Hematopoietic multipotent progenitor cell treated with erythropoietin and hydrocortisone succinate and interleukin-3 and kit ligand, for 17 days (in vitro differentiated cells): Measurements from ENCODE around the gene TRAK1.

Experiments used
- DNase-seq: peaks from one replicate; pipeline ENCODE4 v3.0.0-alpha.2; 2015; ENCODE audit warnings: low spot score

The TRAK1 gene

GRCh38 chr3:42157540-42158538 is 66.7 kb downstream of the TRAK1 start:
- no peak for DNase-seq

DNA sequence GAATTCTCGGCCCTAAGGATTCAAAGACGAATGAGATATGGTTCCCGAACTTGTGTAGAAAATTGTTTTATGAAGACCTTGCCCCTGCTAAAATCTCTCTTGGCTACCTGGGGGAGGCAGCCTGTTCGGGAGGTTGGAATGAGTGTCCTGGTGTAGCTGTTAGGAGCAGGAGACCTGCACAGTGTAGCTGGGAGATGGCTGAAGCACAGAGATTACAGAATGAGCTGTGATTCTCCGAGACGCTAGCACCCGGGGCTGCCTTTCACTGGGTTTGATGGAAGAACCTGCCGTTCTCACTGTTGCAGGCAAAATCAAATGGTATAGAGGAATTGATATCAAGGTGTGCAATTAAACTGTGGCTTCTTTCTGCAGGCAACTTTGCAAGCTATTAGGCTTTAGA is 68.0 kb downstream of the TRAK1 start:
- no peak for DNase-seq

DNA sequence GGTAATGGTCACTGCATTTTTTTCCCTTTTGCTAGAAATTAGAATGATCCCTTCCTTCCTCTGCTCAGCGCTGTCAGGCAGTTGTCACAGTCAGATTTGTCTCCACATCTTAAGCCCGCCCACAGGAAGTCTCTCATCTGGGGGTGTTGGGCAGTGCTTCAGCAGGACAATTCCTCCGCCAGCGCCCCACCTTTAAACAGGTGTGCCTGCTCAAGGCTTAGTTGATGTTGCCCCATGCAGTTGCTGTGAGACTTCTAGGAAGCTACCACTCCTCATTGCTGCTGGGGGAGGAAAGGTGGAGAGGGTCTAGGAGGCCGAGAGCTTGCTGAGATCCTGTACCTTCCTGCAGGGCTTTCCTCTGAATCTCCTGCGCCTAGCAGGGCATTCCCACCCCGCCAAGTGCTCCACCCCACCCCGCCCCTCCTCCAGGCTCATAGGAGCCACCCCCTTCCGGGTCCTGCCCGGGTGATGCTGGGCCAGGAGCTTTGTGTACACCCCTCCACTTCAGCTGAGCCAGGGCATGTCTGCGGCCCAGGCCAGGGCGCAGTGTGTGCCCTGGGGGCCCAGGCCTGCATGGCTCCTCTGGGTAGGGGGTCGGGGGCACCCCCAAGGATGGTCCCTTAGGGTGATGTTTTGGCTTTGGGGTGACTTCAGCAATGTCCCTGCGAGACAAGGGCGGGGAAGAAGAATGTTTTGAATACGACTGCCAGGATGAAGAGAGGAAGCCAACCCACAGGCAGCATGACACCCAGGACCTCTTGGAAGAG is 68.7 kb downstream of the TRAK1 start:
- no peak for DNase-seq

DNA sequence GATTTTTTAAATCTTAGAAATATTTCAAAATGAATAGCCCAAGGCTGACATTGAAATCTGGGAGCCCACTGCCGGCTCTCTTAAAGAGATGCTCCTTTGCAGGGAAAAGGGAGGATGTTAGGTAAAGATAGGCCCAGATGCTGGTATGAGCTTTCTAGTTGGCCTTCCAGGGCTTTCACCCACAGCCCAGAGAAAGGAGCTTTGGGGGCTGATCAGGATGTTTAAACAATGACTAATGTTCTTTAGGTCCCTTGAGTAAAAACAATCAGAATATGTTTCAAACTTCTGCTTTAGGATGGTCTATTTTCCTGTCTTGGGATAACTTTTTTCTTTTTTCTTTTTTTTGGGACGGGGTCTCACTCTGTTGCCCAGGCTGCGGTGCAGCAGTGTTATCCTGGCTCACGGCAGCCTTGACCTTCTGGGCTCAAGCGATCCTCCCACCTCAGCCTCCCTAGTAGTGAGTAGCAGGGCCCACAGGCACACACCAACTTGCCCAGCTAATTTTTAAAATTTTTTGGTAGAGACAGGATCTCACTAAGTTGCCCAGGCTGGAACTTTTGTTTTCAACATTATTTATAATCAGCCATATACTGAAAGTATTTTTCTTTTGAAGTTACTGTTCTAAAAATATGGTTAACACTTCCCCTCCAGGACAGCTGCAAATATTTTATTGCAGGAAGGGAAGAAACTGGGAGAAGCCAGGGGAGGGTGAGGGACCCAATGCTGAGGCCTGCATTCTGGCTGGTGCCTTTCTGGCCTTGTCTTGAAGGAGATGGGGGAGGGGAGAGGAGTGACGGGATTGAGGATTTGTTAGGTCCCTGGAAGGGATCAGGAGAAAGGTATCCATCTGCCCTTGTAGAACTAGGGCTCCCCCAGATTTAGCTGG is 70.1 kb downstream of the TRAK1 start:
- no peak for DNase-seq

DNA sequence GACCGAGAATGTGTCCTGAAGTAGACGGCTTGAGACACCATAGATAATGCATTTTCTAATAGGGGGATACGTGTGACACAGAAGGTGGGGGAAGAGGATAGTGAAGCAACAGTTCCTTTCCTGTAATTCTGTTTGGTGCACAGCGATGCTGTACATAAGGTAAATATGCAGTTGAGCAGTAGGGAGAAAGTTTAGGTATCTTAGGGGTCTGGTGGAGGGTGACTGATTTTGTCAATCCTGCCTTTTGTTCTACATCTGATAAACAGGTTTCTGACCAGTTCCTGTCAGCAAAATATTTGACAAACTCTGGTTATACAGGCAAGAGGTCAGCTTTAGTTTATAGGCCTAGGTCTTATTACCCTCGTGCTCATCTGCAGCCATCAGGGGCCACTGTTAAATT is 71.3 kb downstream of the TRAK1 start:
- DNase-seq, result no peak

DNA sequence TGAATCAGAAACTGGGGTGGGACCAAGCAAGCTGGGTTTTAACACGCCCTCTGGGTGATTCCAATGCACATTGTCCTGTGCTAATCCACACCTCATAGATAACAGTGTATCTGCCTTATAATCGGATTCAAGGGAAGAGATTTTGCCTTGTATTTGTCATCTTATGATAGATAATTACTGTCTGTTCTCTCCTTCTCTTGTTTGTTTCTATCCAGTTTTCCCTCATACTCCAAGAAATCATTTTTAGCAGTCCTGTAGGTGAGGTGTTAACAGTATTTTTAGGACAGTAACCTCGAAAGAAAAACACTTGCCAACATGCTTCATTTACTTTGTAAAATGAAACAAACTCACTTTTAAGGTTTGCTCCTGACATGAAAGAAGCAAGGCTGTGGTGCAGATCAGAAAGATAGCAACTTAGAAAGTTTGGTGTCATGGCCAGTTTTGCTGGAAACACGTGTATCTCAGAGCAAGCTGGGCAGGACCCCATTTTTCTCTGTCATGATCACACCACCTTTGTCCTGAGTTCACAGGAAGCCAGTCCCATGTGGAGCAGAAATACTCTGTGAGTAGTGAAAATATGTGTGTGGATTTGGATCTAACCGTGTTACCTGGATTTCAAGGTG is 72.6 kb downstream of the TRAK1 start:
- DNase-seq, result no peak

- DNase-seq, result peak; percentile 17
Observed at GRCh38 chr3:42164656-42165055, 73.5 kb downstream of the TRAK1 start.

DNA sequence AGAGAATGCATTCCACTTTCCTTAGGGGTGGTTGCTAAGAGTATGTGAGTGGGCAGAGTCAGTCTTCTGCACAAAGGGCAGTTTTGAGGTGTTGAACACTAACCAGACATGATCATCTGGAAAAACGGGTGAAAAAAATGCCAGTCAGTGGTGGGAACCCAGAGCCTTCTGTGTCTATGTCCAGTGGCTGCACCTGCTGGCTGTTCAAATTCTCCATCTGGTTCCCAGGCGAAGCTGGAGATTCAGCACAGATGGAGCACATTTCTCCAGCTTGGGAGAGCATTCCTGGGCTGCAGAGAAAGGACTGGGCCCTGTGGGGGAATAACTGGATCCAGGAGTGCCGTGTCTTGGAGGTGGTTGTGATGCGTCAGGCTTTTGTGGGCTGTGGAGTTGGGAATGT is 74.1 kb downstream of the TRAK1 start:
- no peak for DNase-seq

DNA sequence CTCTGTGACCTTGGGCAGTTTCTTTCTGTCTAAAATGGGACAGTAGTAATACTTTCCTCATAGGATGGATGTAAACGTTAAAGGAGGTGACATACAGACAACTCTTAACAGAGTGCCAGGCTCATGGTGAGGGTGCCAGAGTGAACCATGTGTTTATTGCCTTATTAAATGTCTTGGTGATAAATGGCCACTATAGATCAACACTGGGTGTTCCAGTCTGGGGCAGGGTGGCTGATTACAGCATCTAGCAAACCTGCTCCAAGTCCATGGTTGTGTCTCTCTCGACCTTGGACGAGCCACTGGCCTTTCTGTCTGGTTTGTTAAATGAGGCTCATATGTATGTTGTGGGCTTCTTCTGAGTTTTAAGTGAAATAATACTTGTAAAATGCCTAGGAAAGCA is 75.1 kb downstream of the TRAK1 start:
- DNase-seq, result no peak

DNA sequence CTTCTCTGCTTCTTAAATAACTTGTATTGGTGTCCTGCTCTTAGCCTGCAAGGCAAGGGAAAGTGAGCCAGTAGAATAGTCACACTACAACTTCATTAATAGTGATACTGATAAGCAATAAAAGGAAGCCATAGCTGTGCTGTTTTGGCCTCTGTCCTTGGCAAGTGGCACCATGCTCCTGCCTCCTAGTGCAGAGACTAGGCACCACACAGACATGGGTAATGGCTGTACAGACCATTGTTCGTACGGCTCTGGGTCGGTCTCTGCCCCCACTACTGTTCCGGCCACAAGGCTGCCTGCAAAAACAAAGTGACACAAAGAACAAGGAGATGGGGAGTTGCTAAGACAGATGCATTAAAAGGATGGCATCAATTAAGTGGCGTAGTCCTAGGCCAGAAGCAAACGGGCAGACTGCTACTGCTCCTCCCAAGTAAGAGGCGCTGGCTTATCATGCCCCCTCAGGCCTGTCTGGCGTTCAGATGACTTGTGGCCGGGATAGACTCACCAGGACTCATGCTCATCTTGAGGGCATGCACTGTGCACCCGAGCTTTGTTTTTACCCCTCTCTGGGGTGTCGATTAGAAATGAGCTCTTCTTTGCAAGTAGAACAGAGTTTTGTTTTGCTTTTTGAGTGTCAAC is 75.6 kb downstream of the TRAK1 start:
- peak; percentile 85 for DNase-seq

DNA sequence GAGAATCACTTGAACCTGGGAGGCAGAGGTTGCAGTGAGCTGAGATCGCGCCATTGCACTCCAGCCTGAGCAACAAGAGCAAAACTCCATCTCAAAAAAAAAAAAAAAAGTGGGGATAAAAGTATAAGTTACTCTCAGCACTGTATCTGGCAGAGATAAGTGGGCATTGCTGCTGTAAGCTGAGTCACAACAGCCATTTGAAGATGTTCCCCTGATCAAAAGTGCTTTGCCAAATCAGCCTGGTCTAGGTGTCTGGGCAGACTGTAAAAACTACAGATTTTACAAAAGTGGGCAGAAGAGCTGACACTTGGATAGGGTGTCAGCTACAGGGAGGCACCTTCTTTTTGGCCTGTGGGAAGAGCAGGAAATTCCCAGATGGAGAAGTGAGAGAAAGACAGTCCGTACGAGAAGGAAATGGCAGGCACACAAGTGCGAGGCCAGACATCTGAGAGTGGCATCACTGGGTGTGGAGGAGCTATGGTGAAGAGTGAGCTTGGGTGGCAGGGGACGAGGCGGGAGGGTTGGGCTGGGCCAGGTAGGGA is 78.5 kb downstream of the TRAK1 start:
- peak; percentile 45 for DNase-seq

DNA sequence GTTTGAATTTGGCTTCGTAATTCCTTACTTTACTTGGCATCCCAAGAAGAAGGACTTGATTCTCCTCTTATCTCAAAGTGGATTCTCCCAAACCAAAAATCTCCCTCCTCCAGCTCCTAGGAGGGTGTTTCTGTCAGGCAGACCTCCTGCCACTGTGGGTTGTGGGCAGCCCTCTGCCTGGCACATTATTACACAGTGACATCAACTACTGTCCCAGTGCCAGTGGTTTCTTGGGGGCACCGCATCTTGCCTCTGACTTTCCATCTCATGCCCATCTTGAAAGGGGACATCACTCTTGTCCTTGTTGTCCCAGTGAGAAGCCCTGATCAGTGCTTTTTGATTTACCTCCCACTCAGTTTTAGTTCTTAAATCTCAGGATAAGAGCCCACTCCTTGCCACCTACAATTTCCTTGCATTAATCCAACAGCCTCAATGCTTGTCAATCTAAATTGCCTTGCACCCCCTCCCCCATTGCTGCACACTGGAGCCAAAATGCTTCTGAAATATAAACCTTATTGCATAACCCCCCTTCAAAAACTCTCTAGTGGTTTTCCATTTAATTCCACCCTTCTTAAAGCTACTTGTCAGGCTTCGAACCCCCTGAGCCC is 81.0 kb downstream of the TRAK1 start:
- DNase-seq, result no peak

GRCh38 chr3:42173307-42173706 is 82.2 kb downstream of the TRAK1 start:
- DNase-seq, result no peak

DNA sequence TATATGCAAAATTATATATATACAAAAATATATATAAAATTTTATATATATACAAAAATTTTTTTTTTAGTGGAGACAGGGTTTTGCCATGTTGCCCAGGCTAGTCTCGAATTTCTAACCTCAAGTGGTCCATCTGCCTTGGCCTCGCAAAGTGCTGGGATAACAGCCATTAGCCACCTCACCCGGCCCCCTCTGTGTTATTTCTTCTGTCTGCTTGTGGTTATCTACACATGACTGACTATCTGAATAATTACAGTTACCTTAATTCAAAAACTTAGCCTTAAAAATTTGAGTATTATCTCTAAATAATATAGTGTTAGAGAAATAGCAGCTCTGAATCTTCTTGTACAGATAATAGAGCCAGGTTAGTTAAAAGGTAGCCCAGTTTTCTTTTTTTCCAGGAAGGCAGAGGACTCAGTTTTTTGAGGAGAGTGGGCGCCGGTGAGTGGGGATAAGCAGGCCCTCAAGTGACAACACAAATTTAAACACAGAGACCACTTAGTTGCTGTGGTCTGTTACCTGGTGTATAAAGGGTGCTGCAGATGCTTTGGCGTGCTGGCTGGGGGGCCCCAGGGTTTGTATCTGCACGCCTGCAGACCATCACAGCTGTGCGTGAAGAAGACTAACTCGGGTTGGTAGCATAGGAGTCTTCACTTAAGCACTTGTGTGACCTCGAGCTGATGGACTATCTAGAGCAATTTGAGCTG is 83.7 kb downstream of the TRAK1 start:
- DNase-seq, result no peak

DNA sequence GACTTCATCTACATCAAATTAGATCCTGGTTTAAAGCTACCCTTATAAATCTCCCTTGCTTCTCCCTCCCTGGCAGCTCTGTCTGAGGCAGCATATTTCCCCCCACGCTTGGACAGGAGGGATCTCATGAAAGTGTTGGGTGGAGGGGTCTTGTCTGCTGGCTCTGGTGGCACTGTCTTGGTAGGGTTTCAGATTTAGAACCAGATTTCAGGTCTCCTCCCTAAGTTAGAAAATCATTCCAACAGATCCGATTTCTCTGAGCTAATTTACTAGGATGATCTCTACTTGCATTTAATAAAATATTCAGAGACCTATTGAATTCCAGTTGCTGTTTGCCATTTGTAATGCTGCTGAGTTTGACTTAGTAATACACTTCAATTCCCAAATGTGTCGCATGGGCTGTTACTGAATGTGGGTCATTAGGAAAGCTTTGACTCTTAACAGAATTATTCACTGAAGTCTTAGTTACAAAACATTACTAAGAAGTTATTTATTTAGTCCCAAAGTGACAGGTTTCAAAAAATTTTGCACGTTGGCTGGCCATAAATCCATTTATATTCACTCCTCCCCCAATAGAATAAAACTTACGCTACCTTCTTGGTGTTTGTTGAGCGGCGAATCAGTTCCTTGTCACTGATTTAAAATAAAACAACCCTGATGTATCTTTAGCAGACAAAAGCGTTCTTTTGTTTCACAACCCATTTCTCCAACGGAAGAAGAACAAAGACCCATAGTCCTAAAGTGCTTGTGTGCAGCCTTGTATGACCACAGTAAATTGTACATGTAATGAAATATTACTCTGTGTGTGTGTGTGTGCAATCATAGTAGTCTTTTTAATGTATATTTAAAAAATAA is 84.5 kb downstream of the TRAK1 start:
- no peak for DNase-seq

DNA sequence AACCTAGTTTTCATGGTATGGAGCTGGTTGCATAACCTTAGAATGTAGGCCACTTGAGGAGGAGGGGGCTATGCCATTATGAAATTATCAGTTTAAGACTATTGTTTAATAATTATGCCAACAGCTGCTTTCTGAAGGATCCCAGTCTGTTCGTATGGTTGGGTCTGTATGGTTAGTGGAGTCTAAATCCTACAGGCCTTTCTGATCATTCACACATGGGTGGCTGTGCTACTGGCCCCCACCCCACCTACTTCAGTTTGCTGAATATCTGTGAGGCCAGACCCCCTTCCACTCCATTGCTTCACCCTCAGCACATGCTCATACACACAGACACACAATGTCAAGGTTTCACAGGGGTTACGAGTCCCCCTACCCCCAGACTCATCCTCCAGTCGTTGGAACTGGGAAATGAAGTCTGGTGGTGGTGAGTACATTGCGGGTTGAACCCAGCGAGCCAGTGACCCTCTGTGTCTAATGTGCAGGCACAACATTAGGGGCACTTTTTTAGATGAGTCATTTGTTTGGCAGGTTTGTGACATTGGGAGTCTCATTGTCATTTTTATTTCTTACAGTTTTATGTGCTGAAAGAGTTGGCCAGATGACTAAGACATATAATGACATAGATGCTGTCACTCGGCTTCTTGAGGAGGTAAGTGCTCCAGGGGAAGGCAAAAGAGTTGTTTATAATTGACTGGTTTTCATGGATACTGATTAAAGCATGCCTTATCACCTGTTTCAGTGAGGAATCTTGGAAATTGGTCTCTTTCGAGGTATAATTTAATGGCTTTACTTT is 85.3 kb downstream of the TRAK1 start:
- DNase-seq, result no peak

- no peak for DNase-seq
Observed at GRCh38 chr3:42177068-42177800, 86.1 kb downstream of the TRAK1 start.
